Stimulated activated CD4-positive, alpha-beta T cell treated with anti-CD3 and anti-CD28 coated beads, Interleukin-1b, Interleukin-23, amount 100 ng/mL, for 24 hours (primary cell): ENCODE results near the gene SLX1A.
"Not testable (repeated sequence)": the region's sequence is repeated elsewhere in the genome, so short reads cannot be mapped to it uniquely, and the experiment has no call there.

ENCODE experiments used
- DNase-seq, 4 experiments: peaks; one replicate each; pipeline ENCODE4 v3.0.0-alpha.2; 2020; ENCODE audit warnings: low read depth in 4 of 4, low spot score in 1 of 4

SLX1A gene

DNA sequence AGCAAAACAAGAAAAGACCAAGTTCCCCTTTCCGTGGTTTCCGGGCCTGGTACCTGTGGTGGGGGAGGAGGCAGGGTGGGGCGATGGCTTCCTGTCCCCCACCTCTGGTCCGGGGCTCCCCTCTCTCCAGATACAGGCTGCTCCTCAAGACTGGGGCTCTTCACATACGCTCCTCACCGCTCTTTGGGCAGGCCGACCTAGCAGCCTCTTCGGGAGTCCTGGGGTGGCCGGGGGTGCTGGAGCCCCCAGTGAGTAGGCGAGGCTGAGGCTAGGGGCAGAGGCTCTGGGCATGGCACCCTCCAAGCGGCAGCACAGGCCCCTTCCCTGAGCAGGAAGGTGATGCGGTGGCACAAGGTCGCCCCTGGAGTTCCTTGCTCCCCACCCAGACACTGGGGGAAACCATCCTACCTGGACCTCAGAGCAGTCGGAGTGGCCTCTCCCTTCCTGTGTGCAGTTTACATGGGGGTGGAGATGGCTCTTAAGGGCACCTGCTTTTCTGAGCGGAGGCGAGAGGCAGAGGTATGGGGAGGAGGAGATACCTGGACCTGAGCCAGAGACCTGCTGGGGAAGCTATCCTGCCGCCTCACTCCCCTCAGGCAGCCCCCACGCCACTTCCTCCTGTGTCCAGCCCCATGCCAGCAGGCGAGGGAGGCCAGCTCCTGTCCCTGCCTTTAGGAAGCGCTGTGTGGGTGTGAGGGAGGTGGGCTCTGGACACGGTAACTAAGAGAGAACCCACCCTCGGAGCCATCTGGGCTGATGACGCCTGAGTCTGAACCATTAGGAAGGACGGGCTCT lies 9.4 kb upstream of the SLX1A start:
- peak; percentile 26 to 59 (median 28) for DNase-seq

DNA sequence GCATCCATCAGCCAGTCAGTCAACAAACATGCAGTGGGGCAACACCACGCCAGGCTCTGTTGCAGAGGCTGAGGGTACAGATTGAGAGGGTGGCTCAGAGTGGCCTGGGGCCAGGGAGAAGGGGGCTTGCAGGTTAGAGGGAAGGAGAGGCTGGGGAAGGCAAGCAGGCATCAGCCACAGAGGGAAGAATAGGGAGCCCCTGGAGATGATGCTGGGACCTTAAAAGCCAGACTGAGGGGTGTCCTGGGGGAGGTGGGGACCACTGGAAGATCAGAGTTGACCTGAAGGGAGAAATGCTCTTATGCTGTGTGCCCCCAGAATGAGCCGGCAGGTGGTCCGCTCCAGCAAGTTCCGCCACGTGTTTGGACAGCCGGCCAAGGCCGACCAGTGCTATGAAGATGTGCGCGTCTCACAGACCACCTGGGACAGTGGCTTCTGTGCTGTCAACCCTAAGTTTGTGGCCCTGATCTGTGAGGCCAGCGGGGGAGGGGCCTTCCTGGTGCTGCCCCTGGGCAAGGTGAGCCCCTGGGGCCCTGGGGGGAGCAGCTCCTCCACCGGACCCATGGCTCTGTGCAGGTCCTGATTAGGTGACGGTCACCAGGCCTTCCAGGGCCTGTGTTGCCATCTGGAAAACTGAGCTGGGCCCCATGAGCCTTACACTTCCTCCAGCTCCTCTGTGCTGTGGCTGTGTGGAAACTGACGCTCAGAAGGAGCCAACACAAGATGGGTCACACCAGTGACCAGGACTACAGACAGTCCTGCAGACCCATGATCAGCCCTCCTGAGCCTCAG lies 8.6 kb upstream of the SLX1A start:
- peak in 1 of 4 experiments; percentile 15 for DNase-seq

DNA sequence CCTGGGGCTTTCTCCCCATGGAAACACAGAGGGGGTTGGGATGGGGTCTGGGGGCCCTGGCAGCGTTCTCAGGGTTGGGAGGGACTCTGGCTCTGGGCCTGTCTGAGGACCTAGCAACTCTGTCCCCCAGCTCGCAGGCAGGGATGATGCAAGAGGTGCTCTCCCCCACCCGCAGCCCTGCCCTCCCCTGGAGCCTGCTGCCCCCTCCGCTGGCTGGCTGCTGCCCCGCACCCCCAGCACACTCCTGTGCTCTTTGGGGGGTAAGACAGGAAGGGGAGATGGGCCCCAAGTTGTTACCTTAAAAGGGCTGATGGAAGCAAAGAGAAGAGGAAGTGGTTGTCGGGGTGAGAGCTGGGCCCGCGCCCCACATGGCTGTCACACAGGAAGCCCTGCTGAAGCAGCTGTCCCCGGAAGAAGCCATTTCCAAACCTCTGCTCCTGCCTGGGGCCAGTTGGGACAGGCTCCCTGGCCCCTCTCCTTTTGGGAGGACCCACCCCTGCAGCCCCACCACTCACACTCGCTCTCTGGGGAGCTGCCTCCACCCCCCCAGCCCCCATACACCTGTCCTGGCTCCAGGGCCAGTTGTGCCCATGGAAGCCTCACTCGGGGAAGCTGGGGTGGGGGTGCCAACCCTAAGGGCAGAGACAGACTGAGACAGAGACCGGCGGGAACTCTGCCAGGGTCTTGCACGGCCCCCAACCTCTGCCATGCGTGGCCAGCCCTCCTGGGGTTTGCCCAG lies 7.8 kb upstream of the SLX1A start:
- peak; percentile 33 to 75 (median 52) for DNase-seq

DNA sequence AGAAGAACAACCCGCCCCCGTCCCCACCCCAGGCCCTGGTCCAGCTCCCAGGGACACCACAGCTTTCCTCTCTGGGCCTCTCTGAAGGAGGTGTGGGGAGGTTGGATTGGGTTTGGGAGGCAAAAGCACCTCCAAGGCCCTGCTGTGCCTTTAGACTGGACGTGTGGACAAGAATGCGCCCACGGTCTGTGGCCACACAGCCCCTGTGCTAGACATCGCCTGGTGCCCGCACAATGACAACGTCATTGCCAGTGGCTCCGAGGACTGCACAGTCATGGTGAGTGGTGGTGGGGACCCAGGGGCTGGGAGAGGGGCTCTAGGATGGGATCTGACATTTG lies 7.3 kb upstream of the SLX1A start:
- peak in 1 of 4 experiments; percentile 13 for DNase-seq

DNA sequence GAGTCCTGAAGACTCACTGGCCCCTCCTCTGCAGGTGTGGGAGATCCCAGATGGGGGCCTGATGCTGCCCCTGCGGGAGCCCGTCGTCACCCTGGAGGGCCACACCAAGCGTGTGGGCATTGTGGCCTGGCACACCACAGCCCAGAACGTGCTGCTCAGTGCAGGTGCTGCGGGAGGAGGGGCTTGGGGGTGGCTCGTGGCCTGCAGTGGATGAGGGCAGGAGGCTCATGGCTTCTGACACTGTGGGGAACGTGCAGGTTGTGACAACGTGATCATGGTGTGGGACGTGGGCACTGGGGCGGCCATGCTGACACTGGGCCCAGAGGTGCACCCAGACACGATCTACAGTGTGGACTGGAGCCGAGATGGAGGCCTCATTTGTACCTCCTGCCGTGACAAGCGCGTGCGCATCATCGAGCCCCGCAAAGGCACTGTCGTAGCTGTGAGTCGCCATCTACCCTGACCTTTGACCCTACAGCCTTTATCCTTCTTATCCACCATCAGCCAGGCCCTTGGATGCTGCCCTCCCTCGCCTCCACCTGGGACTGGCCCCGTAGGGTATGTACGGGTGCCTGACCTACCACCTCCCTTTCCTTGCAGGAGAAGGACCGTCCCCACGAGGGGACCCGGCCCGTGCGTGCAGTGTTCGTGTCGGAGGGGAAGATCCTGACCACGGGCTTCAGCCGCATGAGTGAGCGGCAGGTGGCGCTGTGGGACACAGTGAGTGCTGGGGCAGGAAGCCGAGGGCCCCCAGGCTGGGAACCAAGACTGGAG lies 6.7 kb upstream of the SLX1A start:
- peak; percentile 83 to 88 (median 85) for DNase-seq

DNA sequence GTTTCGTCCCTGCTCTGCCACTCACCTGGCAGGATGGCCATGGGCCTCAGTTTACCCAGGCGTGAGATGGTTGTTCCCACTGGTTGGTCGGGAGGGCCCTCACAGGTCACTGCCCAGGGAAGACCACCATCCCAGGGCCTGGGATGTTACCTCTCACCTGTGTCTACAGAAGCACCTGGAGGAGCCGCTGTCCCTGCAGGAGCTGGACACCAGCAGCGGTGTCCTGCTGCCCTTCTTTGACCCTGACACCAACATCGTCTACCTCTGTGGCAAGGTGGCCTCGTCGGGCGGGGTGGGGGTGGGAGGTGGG lies 6.2 kb upstream of the SLX1A start:
- no peak for DNase-seq

DNA sequence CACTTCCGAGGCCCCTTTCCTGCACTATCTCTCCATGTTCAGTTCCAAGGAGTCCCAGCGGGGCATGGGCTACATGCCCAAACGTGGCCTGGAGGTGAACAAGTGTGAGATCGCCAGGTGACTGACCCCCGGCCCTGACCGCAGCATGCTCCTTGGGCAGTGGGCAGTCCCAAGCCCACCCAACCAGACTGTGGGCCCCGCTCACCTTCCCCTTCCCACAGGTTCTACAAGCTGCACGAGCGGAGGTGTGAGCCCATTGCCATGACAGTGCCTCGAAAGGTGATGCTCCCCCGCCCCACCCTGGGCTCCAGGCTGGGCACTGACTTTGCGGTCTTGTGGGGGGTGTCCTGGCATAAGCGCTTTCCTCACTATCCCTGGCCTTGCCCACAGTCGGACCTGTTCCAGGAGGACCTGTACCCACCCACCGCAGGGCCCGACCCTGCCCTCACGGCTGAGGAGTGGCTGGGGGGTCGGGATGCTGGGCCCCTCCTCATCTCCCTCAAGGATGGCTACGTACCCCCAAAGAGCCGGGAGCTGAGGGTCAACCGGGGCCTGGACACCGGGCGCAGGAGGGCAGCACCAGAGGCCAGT lies 5.6 kb upstream of the SLX1A start:
- no peak for DNase-seq

DNA sequence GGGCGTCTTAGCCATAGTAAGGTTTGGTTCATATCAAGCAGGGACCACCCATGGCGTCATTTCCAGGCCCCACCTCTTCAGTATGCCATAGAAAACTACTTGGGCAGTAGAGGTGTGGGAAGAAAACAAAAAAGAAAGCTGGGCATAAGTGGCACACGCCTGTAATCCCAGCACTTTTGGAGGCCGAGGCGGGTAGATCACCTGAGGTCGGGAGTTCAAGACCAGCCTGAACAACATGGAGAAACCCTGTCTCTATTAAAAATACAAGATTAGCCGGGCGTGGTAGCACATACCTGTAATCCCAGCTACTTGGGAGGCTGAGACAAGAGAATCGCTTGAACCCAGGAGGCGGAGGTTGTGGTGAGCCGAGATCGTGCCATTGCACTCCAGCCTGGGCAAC lies 2.5 kb upstream of the SLX1A start:
- not testable (repeated sequence) for DNase-seq

DNA sequence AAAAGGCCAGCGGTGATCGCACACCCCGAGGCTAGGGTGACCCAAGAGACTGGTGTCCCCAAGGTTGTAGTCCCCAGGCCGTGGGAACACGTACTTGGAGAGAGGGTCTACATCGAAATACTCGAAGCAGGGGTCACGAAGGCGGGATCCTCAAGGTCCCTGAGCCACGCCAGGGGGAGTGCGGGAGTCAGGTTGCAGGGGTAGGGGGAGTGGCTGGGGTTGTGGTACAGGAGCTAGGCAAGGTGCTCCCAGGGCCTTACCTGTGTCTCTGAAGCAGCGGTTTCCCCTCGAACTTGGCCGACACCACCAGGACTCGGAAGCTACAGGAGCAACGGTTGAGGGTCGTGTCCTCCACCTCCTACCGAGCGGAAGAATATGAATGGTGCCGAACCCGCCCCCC lies 577 bp upstream of the SLX1A start:
- DNase-seq = not testable (repeated sequence)

DNA sequence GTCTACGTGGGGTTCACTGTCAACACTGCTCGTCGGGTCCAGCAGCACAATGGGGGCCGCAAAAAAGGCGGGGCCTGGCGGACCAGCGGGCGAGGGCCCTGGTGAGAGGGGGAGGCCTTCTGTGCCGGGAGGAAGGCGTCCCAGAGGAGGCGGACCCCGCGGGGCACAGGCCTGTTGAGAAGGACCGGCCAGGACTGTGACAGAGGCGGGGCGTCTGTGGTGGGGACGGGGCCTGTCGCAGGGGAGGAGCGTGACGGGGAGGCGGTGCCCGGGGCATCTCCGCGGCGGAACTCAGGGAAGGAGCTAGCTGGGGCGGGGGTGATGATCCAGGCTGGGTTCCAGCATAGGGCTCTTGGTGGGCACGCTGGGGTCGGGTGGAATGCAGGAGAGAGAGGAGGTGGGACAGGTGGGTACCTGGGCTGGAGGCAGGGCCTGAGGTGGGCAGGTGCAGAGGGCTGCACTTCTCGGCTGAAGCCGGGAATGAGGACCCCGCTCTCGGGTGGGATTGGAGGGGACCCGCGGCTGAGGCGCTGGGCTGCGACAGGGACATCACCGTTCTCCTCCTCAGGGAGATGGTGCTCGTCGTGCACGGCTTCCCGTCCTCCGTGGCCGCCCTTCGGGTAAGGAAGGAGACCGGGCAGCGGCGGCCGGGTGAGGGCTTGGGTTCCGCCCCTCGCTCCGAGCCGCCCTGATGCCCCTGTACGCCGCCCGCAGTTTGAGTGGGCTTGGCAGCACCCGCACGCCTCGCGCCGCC lies 674 bp downstream of the SLX1A start:
- DNase-seq = not testable (repeated sequence)

DNA sequence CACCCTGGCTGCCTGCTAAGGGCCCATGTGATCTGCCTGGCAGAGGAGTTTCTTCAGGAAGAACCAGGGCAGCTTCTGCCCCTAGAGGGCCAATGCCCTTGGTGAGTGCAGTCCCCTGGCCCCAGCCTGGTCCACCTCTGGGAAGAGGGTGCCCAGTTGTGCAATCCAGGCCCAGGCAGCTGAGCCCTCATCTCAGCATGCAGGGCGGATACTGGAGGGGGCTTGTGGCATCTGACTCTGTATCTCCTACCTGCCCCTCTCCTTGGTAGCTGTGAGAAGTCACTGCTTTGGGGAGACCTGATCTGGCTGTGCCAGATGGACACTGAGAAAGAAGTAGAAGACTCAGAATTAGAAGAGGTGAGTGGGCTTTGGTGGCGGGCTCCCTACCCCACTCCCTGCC lies 3.3 kb downstream of the SLX1A start:
- DNase-seq = not testable (repeated sequence)

DNA sequence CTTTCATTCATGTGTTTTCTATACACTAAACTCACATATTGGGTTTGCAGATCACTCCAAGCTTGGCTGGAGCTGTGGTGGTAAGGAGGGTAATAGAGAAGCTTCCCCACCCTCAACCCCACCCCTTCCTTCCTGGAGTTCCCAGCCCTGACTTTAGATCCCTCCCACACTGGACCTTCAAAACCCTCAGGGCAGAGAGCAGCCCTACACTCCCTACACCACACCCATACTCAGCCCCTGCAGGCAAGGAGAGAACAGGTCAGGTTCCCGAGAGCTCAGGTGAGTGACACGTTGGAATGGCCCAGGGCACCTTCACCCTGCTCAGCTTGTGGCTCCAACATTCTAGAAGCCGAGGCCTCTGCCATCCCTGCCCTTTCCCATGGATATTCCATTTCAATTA lies 5.4 kb downstream of the SLX1A start, which contains the start of gene SULT1A3:
SULT1A3 (plus strand) TSS at position 207 of the 400 bp plus-strand sequence. CDS start 1,474 bp downstream, outside the sequence.
- DNase-seq = not testable (repeated sequence)

DNA sequence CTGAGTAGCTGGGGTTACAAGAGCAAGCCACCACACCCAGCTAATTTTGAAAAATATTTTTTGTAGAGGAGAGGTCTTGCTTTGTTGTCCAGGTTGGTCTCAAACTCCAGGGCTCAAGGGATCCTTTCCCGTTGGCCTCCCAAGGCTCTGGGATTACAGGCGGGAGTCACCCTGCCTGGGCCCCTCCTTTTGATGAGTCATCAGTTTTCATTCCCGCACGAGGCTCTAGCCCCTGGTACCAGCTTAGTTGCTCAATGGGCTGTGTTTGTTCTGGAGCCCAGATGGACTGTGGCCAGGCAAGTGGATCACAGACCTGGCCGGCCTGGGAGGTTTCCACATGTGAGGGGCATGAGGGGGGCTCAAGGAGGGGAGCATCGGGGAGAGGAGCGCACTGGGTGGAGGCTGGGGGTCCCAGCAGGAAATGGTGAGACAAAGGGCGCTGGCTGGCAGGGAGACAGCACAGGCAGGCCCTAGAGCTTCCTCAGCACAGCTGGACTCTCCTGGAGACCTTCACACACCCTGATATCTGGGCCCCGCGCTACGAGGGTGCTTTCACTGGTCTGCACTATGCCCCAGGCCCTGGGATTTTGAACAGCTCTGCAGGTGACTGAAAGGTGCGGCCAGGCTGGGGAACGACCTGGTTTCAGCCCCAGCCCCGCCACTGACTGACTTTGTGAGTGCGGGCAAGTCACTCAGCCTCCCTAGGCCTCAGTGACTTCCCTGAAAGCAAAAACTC lies 6.1 kb downstream of the SLX1A start:
- not testable (repeated sequence) for DNase-seq

DNA sequence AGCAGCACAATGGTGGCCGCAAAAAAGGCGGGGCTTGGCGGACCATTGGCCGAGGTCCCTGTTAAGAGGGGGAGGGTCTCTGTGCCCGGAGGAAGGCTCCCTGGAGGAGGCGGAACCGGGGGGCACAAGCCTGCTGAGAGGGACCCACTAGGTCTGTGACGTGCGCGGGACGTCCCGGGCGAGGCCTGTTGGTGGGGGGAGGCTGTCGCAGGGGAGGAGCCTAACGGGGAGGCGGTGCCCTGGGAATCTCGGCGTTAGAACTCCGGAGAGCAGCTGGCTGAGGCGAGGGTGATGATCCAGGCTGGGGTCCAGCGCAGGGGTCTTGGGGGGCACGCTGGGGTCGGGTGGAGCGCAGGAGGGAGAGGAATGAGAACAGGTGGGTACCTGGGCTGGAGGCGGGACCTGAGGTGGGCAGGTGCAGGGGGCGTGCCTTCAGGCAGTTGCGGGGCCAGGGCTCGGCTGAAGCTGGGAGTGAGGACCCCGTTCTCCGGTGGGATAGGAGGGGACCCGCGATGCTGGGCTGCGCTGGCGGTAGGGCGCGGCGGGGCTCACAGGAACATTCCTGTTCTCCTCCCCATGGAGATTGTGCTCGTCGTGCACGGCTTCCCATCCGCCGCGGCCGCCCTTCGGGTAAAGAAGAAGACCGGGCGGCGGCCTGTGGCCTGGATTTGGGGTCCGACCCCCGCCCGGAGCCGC lies 12.0 kb downstream of the SLX1A start:
- DNase-seq = not testable (repeated sequence)

DNA sequence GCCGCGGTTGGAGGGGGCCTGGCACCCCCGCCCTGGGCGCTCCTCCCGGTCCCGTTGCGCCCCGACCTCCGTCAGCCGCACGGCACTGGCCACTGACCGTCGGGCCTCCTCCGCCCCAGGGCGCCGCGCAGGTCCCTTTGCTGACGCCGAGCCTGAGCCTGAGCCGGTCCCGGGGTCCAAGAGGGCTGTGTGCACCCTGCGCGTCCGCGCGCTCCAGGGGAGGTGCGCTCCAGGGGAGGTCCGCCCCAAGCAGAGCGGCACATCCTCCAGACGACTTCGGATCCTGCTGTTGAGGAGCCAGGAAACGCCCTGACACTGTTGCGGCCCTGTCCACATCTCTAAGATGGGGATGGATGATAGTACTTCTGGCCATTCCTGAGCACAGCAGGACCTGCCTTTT lies 12.6 kb downstream of the SLX1A start:
- DNase-seq = not testable (repeated sequence)

DNA sequence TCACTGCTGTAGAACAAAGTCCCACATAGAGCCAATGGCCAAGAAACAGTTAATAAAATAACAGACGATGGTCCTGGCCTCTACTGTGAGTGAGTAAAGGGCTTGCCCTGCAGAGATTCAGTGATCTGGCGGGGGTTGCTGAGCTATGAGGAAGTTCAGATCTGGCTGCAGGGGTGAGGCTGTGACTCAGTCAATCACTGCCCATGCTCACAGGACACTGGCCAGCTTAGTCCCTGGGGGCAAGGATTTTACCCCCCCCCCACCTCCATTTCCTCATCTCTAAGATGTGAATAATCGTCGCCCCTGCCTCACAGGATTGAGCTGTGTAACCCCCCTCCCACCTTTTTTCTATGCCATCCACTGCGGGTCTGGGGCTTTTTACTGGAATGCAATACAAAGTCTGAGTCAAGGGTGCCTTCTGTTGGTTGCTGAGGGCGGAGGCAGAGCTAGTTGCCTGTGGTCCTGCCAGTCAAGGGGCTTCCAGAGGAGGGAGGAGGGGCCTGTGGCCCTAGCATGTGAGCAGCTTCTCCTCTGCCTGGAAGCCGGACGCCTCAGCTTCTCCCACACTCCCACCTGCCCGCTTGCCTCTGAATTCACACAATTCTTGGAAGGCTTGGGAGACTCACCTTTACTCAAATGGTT lies 13.5 kb downstream of the SLX1A start:
- not testable (repeated sequence) for DNase-seq

DNA sequence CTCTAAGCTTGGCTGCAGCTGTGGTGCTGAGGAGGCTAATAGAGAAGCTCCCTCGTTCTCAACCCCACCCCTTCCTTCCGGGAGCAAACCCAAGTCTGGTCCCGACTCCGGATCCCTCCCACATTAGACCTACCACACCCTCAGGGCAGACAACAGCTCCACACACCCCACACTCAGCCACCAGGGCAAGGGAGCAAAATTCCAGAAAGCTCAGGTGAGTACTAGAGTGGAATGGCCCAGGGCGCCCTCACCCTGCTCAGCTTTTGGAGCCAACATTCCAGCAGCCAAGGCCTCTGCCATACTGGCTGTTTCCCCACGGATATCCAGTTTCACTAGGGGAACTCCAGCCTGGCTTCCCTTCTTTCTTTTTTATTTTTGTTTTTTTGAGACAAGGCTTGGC lies 15.4 kb downstream of the SLX1A start:
- DNase-seq = not testable (repeated sequence)

DNA sequence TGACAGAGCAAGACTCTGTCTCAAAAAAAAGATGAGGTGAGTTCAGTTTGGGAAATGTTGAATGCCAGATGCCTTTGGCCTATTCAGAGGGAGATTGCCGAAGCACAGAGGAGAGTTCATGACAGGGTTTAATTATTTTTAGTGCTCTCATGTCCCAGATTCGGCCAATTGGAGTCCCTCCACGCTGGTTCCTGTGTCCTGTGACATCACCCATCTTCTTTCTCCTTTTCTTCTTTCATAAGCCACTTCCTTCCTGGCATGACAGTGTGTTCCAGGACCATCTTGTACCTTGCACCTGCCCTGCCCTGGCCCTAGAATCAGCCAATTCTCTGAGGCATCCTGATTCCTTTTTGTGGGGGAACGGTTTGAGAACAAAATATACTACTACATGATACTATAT lies 17.7 kb downstream of the SLX1A start:
- DNase-seq = not testable (repeated sequence)
